D721Med (cell line): ENCODE results near the gene DRP2.

Source experiments
- DNase-seq: peaks from one replicate; pipeline ENCODE4 v3.0.0; 2011; ENCODE audit warnings: low spot score; ENCODE audit not compliant: insufficient read length
- FAIRE-seq: peaks from 2 replicates; lab custom pipeline; 2011; peaks lifted over from hg19 to GRCh38; lab: Jason Lieb, UNC
- CTCF ChIP-seq: IDR thresholded peaks from 2 replicates; pipeline ENCODE4 v1.5.1; 2012; ENCODE audit warnings: mild to moderate bottlenecking, control low read depth; ENCODE audit not compliant: insufficient read depth; ENCODE audit errors: missing control alignments

The DRP2 gene

GRCh38 chrX:101219864-101220346, 319 bp downstream of the DRP2 start:
- DNase-seq (no peak), FAIRE-seq (no peak)

GRCh38 chrX:101220662-101221260, 1.2 kb downstream of the DRP2 start:
- TF ChIP-seq CTCF, result no peak
- DNase-seq (no peak), FAIRE-seq (no peak)

More at GRCh38 chrX:101219864-101220346, 319 bp downstream of the DRP2 start:
- no peak for TF ChIP-seq CTCF

- no peak for TF ChIP-seq CTCF
- DNase-seq (no peak), FAIRE-seq (no peak)
These were observed 3.6 kb downstream of the DRP2 start for GRCh38 chrX:101223226-101223625.

- no peak for DNase-seq
- TF ChIP-seq CTCF, result no peak
- no peak for FAIRE-seq
These were observed 9.6 kb downstream of the DRP2 start for GRCh38 chrX:101229170-101229569.

- no peak for TF ChIP-seq CTCF
- FAIRE-seq (no peak), DNase-seq (no peak)
These were observed 11.1 kb downstream of the DRP2 start for GRCh38 chrX:101230636-101231035.

GRCh38 chrX:101231080-101231479, 11.5 kb downstream of the DRP2 start:
- FAIRE-seq (no peak), DNase-seq (no peak)
- no peak for TF ChIP-seq CTCF

GRCh38 chrX:101232316-101232715, 12.7 kb downstream of the DRP2 start:
- no peak for FAIRE-seq
- TF ChIP-seq CTCF, result no peak

More at GRCh38 chrX:101232316-101232715, 12.7 kb downstream of the DRP2 start:
- no peak for DNase-seq
